ENCODE measurements around the gene B4GALT6.

- TF ChIP-seq GABPA (IDR thresholded peaks at IDR 0.05; ENCODE audit: low read depth), result no peak
- peak; percentile 20 to 42 (median 23); a peak in 5 of 6 replicates for TF ChIP-seq CTCF (IDR thresholded peaks at IDR 0.05 in 2 of 3, conservative IDR thresholded peaks at IDR 0.05 in 1 of 3; ENCODE audit: control insufficient read depth in 2 of 3, extremely low read depth in 1 of 3, insufficient read depth in 1 of 3, low read depth in 3 of 3, low read length in 3 of 3)
- TF ChIP-seq SREBF2 (IDR thresholded peaks at IDR 0.05; ENCODE audit: low read length), result no peak
- no peak for TF ChIP-seq SP1 (IDR thresholded peaks at IDR 0.05; ENCODE audit: low read depth, low read length)
Measured at GRCh38 chr18:31710826-31711225, 26.4 kb upstream of the B4GALT6 start.
